HepG2 (cell line): ENCODE results near the gene DLX4. TPM values are rescaled to one million over a fixed set of nuclear protein-coding genes. Genes with fewer than 3 reads are reported as not detected.

Experiments
- ATAC-seq: fragments of 200-7000 bp; cut with Tn5 transposase; 3 replicates; pipeline ENCODE4 v1.9.1; 2020; ENCODE audit warnings: mild to moderate bottlenecking, moderate library complexity
- BruUV-seq: library from RNA; stranded (reverse); fragments of 400-500 nt; replicated peaks from 2 replicates; lab custom pipeline; 2021; lab: Mats Ljungman, UMichigan
- CTCF ChIA-PET: fragments of 300-600 bp; formaldehyde crosslinking; extraction: SDS; loops from one replicate; lab custom pipeline; 2021; ENCODE audit warnings: low total read pairs, inconsistent platforms, low intra/inter-chr PET ratio; lab: Yijun Ruan, JAX
- POLR2A ChIA-PET: fragments of 350-600 bp; sonication (Branson Sonifier 250); formaldehyde crosslinking; loops from one replicate; lab custom pipeline; 2020; ENCODE audit warnings: antibody characterized with exemption, inconsistent platforms; lab: Yijun Ruan, JAX
- DNase-seq: peaks from one replicate; pipeline ENCODE4 v3.0.0-alpha.2; 2015; ENCODE audit warnings: low spot score
- FAIRE-seq: peaks from 3 replicates; lab custom pipeline; 2011; peaks lifted over from hg19 to GRCh38; lab: Jason Lieb, UNC
- H2AFZ ChIP-seq: one replicate; pipeline ENCODE4 v1.6.1; 2011; ENCODE audit warnings: low read length, inconsistent platforms
- H3K27ac ChIP-seq: fragments of 300-600 bp; 3 replicates; pipeline ENCODE4 v1.8.0; 2011; ENCODE audit warnings: mixed run types, mild to moderate bottlenecking, mixed read lengths, low read length, inconsistent platforms; ENCODE audit not compliant: insufficient read depth; ENCODE audit errors: extremely low read length
- H3K27me3 ChIP-seq, 2 experiments: fragments of 200-600 bp in 1 of 2; 2 replicates in 1 of 2; 3 replicates in 1 of 2; pipeline versions ENCODE4 v1.6.0 to v1.8.0; 2011; ENCODE audit warnings: low read length in 2 of 2, mild to moderate bottlenecking in 2 of 2, moderate library complexity in 2 of 2, inconsistent platforms in 1 of 2; ENCODE audit not compliant: insufficient read depth in 2 of 2, control insufficient read depth in 1 of 2
- H3K36me3 ChIP-seq, 2 experiments: fragments of 200-600 bp in 1 of 2; replicated peaks in 1 of 2; 2 replicates in 1 of 2; 3 replicates in 1 of 2; pipeline versions ENCODE4 v1.5.1 to v1.8.0; 2011; ENCODE audit warnings: low read length in 2 of 2, inconsistent platforms in 1 of 2; ENCODE audit not compliant: insufficient read depth in 2 of 2, control insufficient read depth in 1 of 2
- H3K4me1 ChIP-seq: 2 replicates; pipeline ENCODE4 v1.5.1; 2012; ENCODE audit warnings: low read length, inconsistent platforms; ENCODE audit not compliant: insufficient read depth
- H3K4me2 ChIP-seq: 2 replicates; pipeline ENCODE4 v1.6.0; 2011; ENCODE audit warnings: low read depth, low read length, inconsistent platforms
- H3K4me3 ChIP-seq, 3 experiments: fragments of 200-600 bp in 1 of 3; sonication (generic), shearing (Covaris generic) in 1 of 3; replicated peaks in 1 of 3; 2 replicates each; pipeline ENCODE4 v1.5.1; 2011 to 2016; ENCODE audit warnings: low read length in 3 of 3, inconsistent platforms in 2 of 3, low read depth in 2 of 3, mild to moderate bottlenecking in 2 of 3, control low read depth in 1 of 3, mixed read lengths in 1 of 3; ENCODE audit not compliant: insufficient read depth in 1 of 3
- H3K79me2 ChIP-seq: one replicate; pipeline ENCODE4 v1.6.1; 2011; ENCODE audit warnings: low read length, inconsistent platforms; ENCODE audit not compliant: insufficient read depth
- H3K9ac ChIP-seq: 2 replicates; pipeline ENCODE4 v1.6.0; 2011; ENCODE audit warnings: mild to moderate bottlenecking, low read depth, low read length, inconsistent platforms; ENCODE audit not compliant: insufficient read depth
- H3K9me3 ChIP-seq: 2 replicates; pipeline ENCODE4 v1.5.1; 2012; ENCODE audit warnings: mild to moderate bottlenecking, low read length
- H4K20me1 ChIP-seq: 2 replicates; pipeline ENCODE4 v1.6.0; 2011; ENCODE audit warnings: inconsistent platforms, mild to moderate bottlenecking, low read length, moderate library complexity; ENCODE audit not compliant: insufficient read depth
- ISX ChIP-seq: sonication (generic); formaldehyde crosslinking; conservative IDR thresholded peaks from 2 replicates; pipeline ENCODE4 v1.5.0; 2020; ENCODE audit warnings: missing genetic modification reagents
- PCBP2 ChIP-seq: fragments of 200-400 bp; formaldehyde crosslinking; optimal IDR thresholded peaks from 2 replicates; pipeline ENCODE3; 2018; ENCODE audit warnings: low read length, low read depth; ENCODE audit not compliant: poor library complexity, severe bottlenecking
- SOX13 ChIP-seq, 3 experiments: fragments of 450-650 bp in 1 of 3; sonication (generic) in 1 of 3; formaldehyde crosslinking in 1 of 3; IDR thresholded peaks in 2 of 3; conservative IDR thresholded peaks in 1 of 3; 2 replicates each; pipeline versions ENCODE4 v1.5.0 to v1.6.1; 2016 to 2020; ENCODE audit warnings: antibody characterized with exemption in 1 of 3, mild to moderate bottlenecking in 1 of 3, missing compliant biosample characterization in 1 of 3, missing genetic modification reagents in 1 of 3, moderate library complexity in 1 of 3
- ZC3H4 ChIP-seq: sonication (generic); formaldehyde crosslinking; IDR thresholded peaks from 2 replicates; pipeline ENCODE4 v1.4.0; 2020; ENCODE audit warnings: missing genetic modification reagents, borderline replicate concordance
- ZNF44 ChIP-seq: sonication (generic); formaldehyde crosslinking; IDR thresholded peaks from 2 replicates; pipeline ENCODE4 v1.5.1; 2020; ENCODE audit warnings: mild to moderate bottlenecking, missing genetic modification reagents
- WGBS: methylation state at CpG from one replicate; pipeline ENCODE4 v1.1.6; 2017; ENCODE audit warnings: low lambda C conversion rate; 5-methylcytosine and 5-hydroxymethylcytosine counted together
- in situ Hi-C: cut with HindIII; loops from 2 replicates; pipeline ENCODE4 v1.10.0; 2017; ENCODE audit warnings: low pct_unique_long_range_greater_than_20kb; ENCODE audit not compliant: extremely low pct_ligation_motif_present
- intact Hi-C: fragments of 100-400 bp; cut with micrococcal nuclease; formaldehyde crosslinking; loops from one replicate; pipeline ENCODE4 v1.10.0; 2022; ENCODE audit not compliant: unreplicated experiment
- polyA plus RNA-seq, 8 experiments: library from polyadenylated mRNA; depleted of rRNA in 3 of 8; stranded (reverse) in 7 of 8; unstranded in 1 of 8; fragments of >200 nt; fragmentation: Illumina TruSeq in 4 of 8; extraction: Trizol in 4 of 8; gene quantifications; 2 replicates each; pipeline versions ENCODE4 v1.2.1 to v1.2.3, GENCODE V29; 2011 to 2016; ENCODE audit warnings: low read depth in 4 of 8, missing spikeins in 1 of 8, mixed read lengths in 1 of 8; ENCODE audit not compliant: insufficient read depth in 1 of 8
- total RNA-seq, 5 experiments: library from RNA; depleted of rRNA; stranded (reverse); fragments of >200 nt; fragmentation: Illumina TruSeq; extraction: Trizol; gene quantifications; 2 replicates each; pipeline ENCODE4 v1.2.3, GENCODE V29; 2016; ENCODE audit warnings: low read depth in 1 of 5
- TF ChIP-seq, protein P1 (sequence below): sonication (generic); formaldehyde crosslinking; IDR thresholded peaks from 2 replicates; pipeline ENCODE4 v1.5.0; 2020; ENCODE audit warnings: missing genetic modification reagents
- TF ChIP-seq, protein P2 (sequence below): sonication (generic); formaldehyde crosslinking; IDR thresholded peaks from 2 replicates; pipeline ENCODE4 v1.4.0; 2020; ENCODE audit warnings: mild to moderate bottlenecking, missing genetic modification reagents, borderline replicate concordance
- TF ChIP-seq, protein P3 (sequence below): IDR thresholded peaks from 2 replicates; pipeline ENCODE4 v1.6.1; 2016; ENCODE audit warnings: missing compliant biosample characterization, missing genetic modification reagents, borderline replicate concordance
- TF ChIP-seq, protein P4 (sequence below): IDR thresholded peaks from 2 replicates; pipeline ENCODE4 v1.6.1; 2016; ENCODE audit warnings: low read depth, missing genetic modification reagents, missing compliant biosample characterization

The DLX4 gene
- total and polyA plus RNA-seq, 2 of the 13 experiments (the other 11 are each of a cell fraction or from before 2014, with no cell fraction given) = 0.55 to 2.3 TPM

DNA sequence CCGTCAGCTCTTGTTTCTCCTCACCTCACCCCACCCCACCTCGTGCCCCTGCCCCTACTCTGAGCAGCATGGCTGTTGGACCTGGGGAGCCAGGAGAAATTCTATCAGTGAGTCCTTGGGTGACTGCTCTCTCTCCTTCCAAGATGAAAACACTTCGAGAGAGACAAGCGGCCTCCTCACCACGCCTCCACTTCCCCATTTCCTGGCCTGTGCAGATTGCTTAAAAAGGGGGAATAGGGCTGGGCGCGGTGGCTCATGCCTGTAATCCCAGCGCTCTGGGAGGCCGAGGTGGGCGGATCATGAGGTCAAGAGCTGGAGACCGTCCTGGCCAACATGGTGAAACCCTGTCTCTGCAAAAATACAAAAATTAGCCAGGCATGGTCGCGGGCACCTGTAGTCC lies 9.5 kb downstream of the DLX4 start:
- 29% methylated on average over 13 of the region's 13 CpGs for WGBS
- in situ Hi-C loops (no loop called here), intact Hi-C loops (no loop called here)
- Histone ChIP-seq H3K27me3 (peaks cover 20 to 82% of the 10 kb centered on the region in 2 experiments), H3K4me3 (no peak overlapping the region), H3K27ac (no peak overlapping the region), H3K9ac (no peak overlapping the region), H3K9me3 (no peaks in the 10 kb centered on the region), H3K36me3 (no peaks in the 10 kb centered on the region), H3K4me1 (no peaks in the 10 kb centered on the region), H3K4me2 (no peak overlapping the region), H3K79me2 (no peaks in the 10 kb centered on the region), H4K20me1 (no peaks in the 10 kb centered on the region), H2AFZ (no peak overlapping the region)
- ChIA-PET POLR2A (interaction anchor here (0.7 kb wide), 1 partner anchor 110 kb away, joined by 4 read pairs; no protein-coding TSS in a partner anchor), CTCF (no interaction called here)
- BruUV-seq = no TSS peak
- no peak for FAIRE-seq
- ATAC-seq = no peak
- no peak for DNase-seq
- no peak for TF ChIP-seq ISX (CRISPR knock-in tag)
- TF ChIP-seq ZNF44 (CRISPR knock-in tag) = no peak
- TF ChIP-seq ZC3H4 (CRISPR knock-in tag) = no peak
- TF ChIP-seq, protein P1, sequence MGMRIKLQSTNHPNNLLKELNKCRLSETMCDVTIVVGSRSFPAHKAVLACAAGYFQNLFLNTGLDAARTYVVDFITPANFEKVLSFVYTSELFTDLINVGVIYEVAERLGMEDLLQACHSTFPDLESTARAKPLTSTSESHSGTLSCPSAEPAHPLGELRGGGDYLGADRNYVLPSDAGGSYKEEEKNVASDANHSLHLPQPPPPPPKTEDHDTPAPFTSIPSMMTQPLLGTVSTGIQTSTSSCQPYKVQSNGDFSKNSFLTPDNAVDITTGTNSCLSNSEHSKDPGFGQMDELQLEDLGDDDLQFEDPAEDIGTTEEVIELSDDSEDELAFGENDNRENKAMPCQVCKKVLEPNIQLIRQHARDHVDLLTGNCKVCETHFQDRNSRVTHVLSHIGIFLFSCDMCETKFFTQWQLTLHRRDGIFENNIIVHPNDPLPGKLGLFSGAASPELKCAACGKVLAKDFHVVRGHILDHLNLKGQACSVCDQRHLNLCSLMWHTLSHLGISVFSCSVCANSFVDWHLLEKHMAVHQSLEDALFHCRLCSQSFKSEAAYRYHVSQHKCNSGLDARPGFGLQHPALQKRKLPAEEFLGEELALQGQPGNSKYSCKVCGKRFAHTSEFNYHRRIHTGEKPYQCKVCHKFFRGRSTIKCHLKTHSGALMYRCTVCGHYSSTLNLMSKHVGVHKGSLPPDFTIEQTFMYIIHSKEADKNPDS = no peak
- TF ChIP-seq, protein P2, sequence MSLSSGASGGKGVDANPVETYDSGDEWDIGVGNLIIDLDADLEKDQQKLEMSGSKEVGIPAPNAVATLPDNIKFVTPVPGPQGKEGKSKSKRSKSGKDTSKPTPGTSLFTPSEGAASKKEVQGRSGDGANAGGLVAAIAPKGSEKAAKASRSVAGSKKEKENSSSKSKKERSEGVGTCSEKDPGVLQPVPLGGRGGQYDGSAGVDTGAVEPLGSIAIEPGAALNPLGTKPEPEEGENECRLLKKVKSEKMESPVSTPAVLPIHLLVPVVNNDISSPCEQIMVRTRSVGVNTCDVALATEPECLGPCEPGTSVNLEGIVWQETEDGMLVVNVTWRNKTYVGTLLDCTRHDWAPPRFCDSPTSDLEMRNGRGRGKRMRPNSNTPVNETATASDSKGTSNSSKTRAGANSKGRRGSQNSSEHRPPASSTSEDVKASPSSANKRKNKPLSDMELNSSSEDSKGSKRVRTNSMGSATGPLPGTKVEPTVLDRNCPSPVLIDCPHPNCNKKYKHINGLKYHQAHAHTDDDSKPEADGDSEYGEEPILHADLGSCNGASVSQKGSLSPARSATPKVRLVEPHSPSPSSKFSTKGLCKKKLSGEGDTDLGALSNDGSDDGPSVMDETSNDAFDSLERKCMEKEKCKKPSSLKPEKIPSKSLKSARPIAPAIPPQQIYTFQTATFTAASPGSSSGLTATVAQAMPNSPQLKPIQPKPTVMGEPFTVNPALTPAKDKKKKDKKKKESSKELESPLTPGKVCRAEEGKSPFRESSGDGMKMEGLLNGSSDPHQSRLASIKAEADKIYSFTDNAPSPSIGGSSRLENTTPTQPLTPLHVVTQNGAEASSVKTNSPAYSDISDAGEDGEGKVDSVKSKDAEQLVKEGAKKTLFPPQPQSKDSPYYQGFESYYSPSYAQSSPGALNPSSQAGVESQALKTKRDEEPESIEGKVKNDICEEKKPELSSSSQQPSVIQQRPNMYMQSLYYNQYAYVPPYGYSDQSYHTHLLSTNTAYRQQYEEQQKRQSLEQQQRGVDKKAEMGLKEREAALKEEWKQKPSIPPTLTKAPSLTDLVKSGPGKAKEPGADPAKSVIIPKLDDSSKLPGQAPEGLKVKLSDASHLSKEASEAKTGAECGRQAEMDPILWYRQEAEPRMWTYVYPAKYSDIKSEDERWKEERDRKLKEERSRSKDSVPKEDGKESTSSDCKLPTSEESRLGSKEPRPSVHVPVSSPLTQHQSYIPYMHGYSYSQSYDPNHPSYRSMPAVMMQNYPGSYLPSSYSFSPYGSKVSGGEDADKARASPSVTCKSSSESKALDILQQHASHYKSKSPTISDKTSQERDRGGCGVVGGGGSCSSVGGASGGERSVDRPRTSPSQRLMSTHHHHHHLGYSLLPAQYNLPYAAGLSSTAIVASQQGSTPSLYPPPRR = no peak
- no peak for TF ChIP-seq PCBP2
- no peak for TF ChIP-seq SOX13 (IDR thresholded peaks at IDR 0.05)
- no peak for TF ChIP-seq SOX13 (CRISPR knock-in tag; conservative IDR thresholded peaks at IDR 0.05 in 1 of 2, IDR thresholded peaks at IDR 0.05 in 1 of 2)
- TF ChIP-seq, protein P3, sequence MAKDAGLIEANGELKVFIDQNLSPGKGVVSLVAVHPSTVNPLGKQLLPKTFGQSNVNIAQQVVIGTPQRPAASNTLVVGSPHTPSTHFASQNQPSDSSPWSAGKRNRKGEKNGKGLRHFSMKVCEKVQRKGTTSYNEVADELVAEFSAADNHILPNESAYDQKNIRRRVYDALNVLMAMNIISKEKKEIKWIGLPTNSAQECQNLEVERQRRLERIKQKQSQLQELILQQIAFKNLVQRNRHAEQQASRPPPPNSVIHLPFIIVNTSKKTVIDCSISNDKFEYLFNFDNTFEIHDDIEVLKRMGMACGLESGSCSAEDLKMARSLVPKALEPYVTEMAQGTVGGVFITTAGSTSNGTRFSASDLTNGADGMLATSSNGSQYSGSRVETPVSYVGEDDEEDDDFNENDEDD (CRISPR knock-in tag) = no peak
- TF ChIP-seq, protein P4, sequence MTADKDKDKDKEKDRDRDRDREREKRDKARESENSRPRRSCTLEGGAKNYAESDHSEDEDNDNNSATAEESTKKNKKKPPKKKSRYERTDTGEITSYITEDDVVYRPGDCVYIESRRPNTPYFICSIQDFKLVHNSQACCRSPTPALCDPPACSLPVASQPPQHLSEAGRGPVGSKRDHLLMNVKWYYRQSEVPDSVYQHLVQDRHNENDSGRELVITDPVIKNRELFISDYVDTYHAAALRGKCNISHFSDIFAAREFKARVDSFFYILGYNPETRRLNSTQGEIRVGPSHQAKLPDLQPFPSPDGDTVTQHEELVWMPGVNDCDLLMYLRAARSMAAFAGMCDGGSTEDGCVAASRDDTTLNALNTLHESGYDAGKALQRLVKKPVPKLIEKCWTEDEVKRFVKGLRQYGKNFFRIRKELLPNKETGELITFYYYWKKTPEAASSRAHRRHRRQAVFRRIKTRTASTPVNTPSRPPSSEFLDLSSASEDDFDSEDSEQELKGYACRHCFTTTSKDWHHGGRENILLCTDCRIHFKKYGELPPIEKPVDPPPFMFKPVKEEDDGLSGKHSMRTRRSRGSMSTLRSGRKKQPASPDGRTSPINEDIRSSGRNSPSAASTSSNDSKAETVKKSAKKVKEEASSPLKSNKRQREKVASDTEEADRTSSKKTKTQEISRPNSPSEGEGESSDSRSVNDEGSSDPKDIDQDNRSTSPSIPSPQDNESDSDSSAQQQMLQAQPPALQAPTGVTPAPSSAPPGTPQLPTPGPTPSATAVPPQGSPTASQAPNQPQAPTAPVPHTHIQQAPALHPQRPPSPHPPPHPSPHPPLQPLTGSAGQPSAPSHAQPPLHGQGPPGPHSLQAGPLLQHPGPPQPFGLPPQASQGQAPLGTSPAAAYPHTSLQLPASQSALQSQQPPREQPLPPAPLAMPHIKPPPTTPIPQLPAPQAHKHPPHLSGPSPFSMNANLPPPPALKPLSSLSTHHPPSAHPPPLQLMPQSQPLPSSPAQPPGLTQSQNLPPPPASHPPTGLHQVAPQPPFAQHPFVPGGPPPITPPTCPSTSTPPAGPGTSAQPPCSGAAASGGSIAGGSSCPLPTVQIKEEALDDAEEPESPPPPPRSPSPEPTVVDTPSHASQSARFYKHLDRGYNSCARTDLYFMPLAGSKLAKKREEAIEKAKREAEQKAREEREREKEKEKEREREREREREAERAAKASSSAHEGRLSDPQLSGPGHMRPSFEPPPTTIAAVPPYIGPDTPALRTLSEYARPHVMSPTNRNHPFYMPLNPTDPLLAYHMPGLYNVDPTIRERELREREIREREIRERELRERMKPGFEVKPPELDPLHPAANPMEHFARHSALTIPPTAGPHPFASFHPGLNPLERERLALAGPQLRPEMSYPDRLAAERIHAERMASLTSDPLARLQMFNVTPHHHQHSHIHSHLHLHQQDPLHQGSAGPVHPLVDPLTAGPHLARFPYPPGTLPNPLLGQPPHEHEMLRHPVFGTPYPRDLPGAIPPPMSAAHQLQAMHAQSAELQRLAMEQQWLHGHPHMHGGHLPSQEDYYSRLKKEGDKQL (CRISPR knock-in tag) = no peak
